Measurements from ENCODE around the gene NELFB.
A peak's percentile ranks its signal among the peaks of the same experiment; 100 is the strongest.

Gene NELFB

GRCh38 chr9:137223078-137223970, 31.8 kb upstream of the NELFB start:
- DNase-seq (ENCODE audit: low read depth), result peak; percentile 98

GRCh38 chr9:137224830-137225694, 30.1 kb upstream of the NELFB start, which contains the start of gene CYSRT1:
TSS of gene CYSRT1 (plus strand) at chr9:137225174. CDS start at chr9:137225622, 448 bp downstream.
- no peak for DNase-seq (ENCODE audit: low read depth)

- no peak for DNase-seq (ENCODE audit: low read depth)
These were observed 29.3 kb upstream of the NELFB start for GRCh38 chr9:137225699-137226331.

GRCh38 chr9:137226338-137227053, 28.6 kb upstream of the NELFB start:
- DNase-seq (ENCODE audit: low read depth), result no peak

GRCh38 chr9:137227054-137227852, 27.9 kb upstream of the NELFB start, which contains the start of gene RNF224:
TSS of gene RNF224 (plus strand) at chr9:137227502. CDS start at chr9:137228336, 834 bp downstream.
- DNase-seq (ENCODE audit: low read depth), result peak; percentile 72

GRCh38 chr9:137227853-137228505, 27.1 kb upstream of the NELFB start:
- no peak for DNase-seq (ENCODE audit: low read depth)

- DNase-seq (ENCODE audit: low read depth), result no peak
These were observed 26.6 kb upstream of the NELFB start for GRCh38 chr9:137228506-137228967.

GRCh38 chr9:137228968-137229896, 25.9 kb upstream of the NELFB start:
- DNase-seq (ENCODE audit: low read depth), result no peak

- DNase-seq (ENCODE audit: low read depth), result no peak
These were observed 25.0 kb upstream of the NELFB start for GRCh38 chr9:137229903-137230704.

- DNase-seq (ENCODE audit: low read depth), result no peak
These were observed 24.3 kb upstream of the NELFB start, which contains the start of gene SLC34A3 for GRCh38 chr9:137230705-137231371. TSS of gene SLC34A3 (plus strand) at chr9:137230901. CDS start at chr9:137231703, 802 bp downstream.

GRCh38 chr9:137231372-137232039, 23.6 kb upstream of the NELFB start:
- DNase-seq (ENCODE audit: low read depth), result no peak

- no peak for DNase-seq (ENCODE audit: low read depth)
These were observed 23.0 kb upstream of the NELFB start for GRCh38 chr9:137232101-137232500.

GRCh38 chr9:137232510-137232909, 22.6 kb upstream of the NELFB start:
- DNase-seq (ENCODE audit: low read depth), result no peak

GRCh38 chr9:137233143-137233980, 21.8 kb upstream of the NELFB start:
- no peak for DNase-seq (ENCODE audit: low read depth)

GRCh38 chr9:137234055-137234697, 21.0 kb upstream of the NELFB start:
- DNase-seq (ENCODE audit: low read depth), result no peak

Measured in stimulated activated CD4-positive, alpha-beta T cell treated with anti-CD3 and anti-CD28 coated beads, Interleukin-2, amount 100 ng/mL, for 4 hours (primary cell).